ENCODE measurements around the gene USP37. TPM values are rescaled to one million over a fixed set of nuclear protein-coding genes. Genes with fewer than 3 reads are reported as not detected.

Gene USP37
- total RNA-seq, 1 experiment from 2014 or later: 11.6 TPM

DNA sequence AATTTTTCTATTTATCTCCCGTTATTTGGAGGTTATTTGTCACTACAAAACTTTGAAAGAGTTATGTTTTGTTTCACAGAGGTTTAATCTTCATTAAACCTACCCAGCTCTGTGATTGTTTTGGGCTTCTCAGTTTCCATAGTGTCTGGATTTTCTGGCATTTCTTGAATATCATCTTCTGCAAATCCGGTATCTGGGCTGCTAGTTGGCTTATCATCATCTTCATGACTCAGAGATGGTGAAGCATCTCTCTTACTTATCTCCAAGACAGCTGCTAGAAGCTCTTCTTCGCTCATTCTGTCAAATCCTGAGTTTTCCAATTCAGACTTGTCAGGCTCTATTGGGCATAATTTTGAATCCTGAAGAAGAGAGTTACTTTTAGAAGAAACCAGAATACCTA is 93.6 kb downstream of the USP37 start:
- ChIA-PET CTCF (no interaction called here), POLR2A (ENCODE audit: unreplicated experiment) (no interaction called here)
- no peak overlapping the region for H3K27ac ChIP-seq (ENCODE audit: low read length)
- BruUV-seq (replicated peaks): no TSS peak
- DNase-seq: no peak
- TF ChIP-seq EZH2phosphoT487 (IDR thresholded peaks at IDR 0.05; ENCODE audit: borderline replicate concordance, low read length): no peak
- no peak for TF ChIP-seq CTCF (conservative IDR thresholded peaks at IDR 0.05; ENCODE audit: low read depth, low read length)
- no peak for TF ChIP-seq EZH2 (IDR thresholded peaks at IDR 0.05; ENCODE audit: low read length, unreplicated experiment)
- H3K9me3 ChIP-seq (ENCODE audit: low read length): no peaks in the 10 kb centered on the region
- no peaks in the 10 kb centered on the region for H4K20me1 ChIP-seq (ENCODE audit: low read length)
- H3K4me3 ChIP-seq (ENCODE audit: low read length): no peak overlapping the region
- H3K79me2 ChIP-seq (ENCODE audit: low read length): no peaks in the 10 kb centered on the region
- intact Hi-C loops (cut with micrococcal nuclease): no loop called here
- H3F3A ChIP-seq (ENCODE audit: low read length, unreplicated experiment): no peaks in the 10 kb centered on the region
- no peaks in the 10 kb centered on the region for H3K4me1 ChIP-seq (ENCODE audit: insufficient read depth, low read length)
- no peaks in the 10 kb centered on the region for H3K27me3 ChIP-seq (ENCODE audit: low read length)
- no peaks in the 10 kb centered on the region for H3K9me2 ChIP-seq (replicated peaks; ENCODE audit: low read length)
- ATAC-seq: no peak
- no peak overlapping the region for H3K4me2 ChIP-seq (ENCODE audit: low read length)
- H2AFZ ChIP-seq (ENCODE audit: low read length): no peak overlapping the region
- peaks cover 21% of the 10 kb centered on the region for H3K36me3 ChIP-seq (ENCODE audit: low read depth, low read length)
- H3K9ac ChIP-seq (ENCODE audit: low read length): no peak overlapping the region

- BruUV-seq (replicated peaks): no TSS peak
- no peak for ATAC-seq
- Histone ChIP-seq H3K9me3 (ENCODE audit: low read length) (no peaks in the 10 kb centered on the region), H3K9me2 (replicated peaks; ENCODE audit: low read length) (no peaks in the 10 kb centered on the region), H3K4me1 (ENCODE audit: insufficient read depth, low read length) (no peaks in the 10 kb centered on the region), H3K9ac (ENCODE audit: low read length) (no peak overlapping the region), H3K4me2 (ENCODE audit: low read length) (no peak overlapping the region), H4K20me1 (ENCODE audit: low read length) (no peaks in the 10 kb centered on the region), H3K79me2 (ENCODE audit: low read length) (no peaks in the 10 kb centered on the region), H3K27ac (ENCODE audit: low read length) (no peak overlapping the region), H3F3A (ENCODE audit: low read length, unreplicated experiment) (no peaks in the 10 kb centered on the region), H2AFZ (ENCODE audit: low read length) (no peak overlapping the region), H3K36me3 (ENCODE audit: low read depth, low read length) (peaks cover 18% of the 10 kb centered on the region), H3K27me3 (ENCODE audit: low read length) (no peaks in the 10 kb centered on the region), H3K4me3 (ENCODE audit: low read length) (no peak overlapping the region)
- intact Hi-C loops (cut with micrococcal nuclease): no loop called here
- POLR2A ChIA-PET (ENCODE audit: unreplicated experiment): no interaction called here
- no peak for DNase-seq
- no peak for TF ChIP-seq EZH2phosphoT487 (IDR thresholded peaks at IDR 0.05; ENCODE audit: borderline replicate concordance, low read length)
- TF ChIP-seq CTCF (conservative IDR thresholded peaks at IDR 0.05; ENCODE audit: low read depth, low read length): no peak
- TF ChIP-seq EZH2 (IDR thresholded peaks at IDR 0.05; ENCODE audit: low read length, unreplicated experiment): no peak
- CTCF ChIA-PET: no interaction called here
Measured at GRCh38 chr2:218472988-218473387, 95.2 kb downstream of the USP37 start.

DNA sequence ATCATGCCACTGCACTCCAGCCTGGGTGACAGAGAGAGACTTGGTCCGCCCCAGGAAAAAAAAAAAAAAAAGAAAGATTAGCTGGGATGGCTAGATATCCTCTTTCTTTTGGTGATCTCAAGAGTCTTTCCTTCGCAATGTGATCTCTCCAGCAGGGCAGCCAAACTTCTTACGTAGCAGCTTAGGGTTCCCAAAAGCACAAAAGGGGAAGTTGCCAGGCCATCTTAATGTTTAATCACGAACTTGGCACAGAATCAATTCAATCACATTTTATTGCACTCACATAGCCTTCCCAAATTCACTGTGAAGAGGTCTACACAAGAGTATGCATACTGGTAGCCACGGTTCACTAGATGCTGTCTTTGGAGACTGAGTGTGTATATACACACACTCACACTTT is 96.2 kb downstream of the USP37 start:
- intact Hi-C loops (cut with micrococcal nuclease): no loop called here
- H3K36me3 ChIP-seq (ENCODE audit: low read depth, low read length): peaks cover 18% of the 10 kb centered on the region
- BruUV-seq (replicated peaks): no TSS peak

More for the DNA sequence above, 96.2 kb downstream of the USP37 start:
- no peaks in the 10 kb centered on the region for H3K9me3 ChIP-seq (ENCODE audit: low read length)
- no peaks in the 10 kb centered on the region for H4K20me1 ChIP-seq (ENCODE audit: low read length)
- no peak overlapping the region for H3K4me2 ChIP-seq (ENCODE audit: low read length)
- H3K79me2 ChIP-seq (ENCODE audit: low read length): no peaks in the 10 kb centered on the region
- H3F3A ChIP-seq (ENCODE audit: low read length, unreplicated experiment): no peaks in the 10 kb centered on the region
- no peak overlapping the region for H3K9ac ChIP-seq (ENCODE audit: low read length)
- ChIA-PET CTCF (no interaction called here), POLR2A (ENCODE audit: unreplicated experiment) (no interaction called here)
- no peaks in the 10 kb centered on the region for H3K4me1 ChIP-seq (ENCODE audit: insufficient read depth, low read length)
- no peaks in the 10 kb centered on the region for H3K27me3 ChIP-seq (ENCODE audit: low read length)
- no peak for TF ChIP-seq EZH2phosphoT487 (IDR thresholded peaks at IDR 0.05; ENCODE audit: borderline replicate concordance, low read length)
- TF ChIP-seq CTCF (conservative IDR thresholded peaks at IDR 0.05; ENCODE audit: low read depth, low read length): no peak
- TF ChIP-seq EZH2 (IDR thresholded peaks at IDR 0.05; ENCODE audit: low read length, unreplicated experiment): no peak
- H3K9me2 ChIP-seq (replicated peaks; ENCODE audit: low read length): no peaks in the 10 kb centered on the region
- ATAC-seq: no peak
- no peak overlapping the region for H3K27ac ChIP-seq (ENCODE audit: low read length)
- DNase-seq: no peak
- no peak overlapping the region for H3K4me3 ChIP-seq (ENCODE audit: low read length)
- H2AFZ ChIP-seq (ENCODE audit: low read length): no peak overlapping the region
